ENCODE measurements around the gene CLCN2.

Gene CLCN2

DNA sequence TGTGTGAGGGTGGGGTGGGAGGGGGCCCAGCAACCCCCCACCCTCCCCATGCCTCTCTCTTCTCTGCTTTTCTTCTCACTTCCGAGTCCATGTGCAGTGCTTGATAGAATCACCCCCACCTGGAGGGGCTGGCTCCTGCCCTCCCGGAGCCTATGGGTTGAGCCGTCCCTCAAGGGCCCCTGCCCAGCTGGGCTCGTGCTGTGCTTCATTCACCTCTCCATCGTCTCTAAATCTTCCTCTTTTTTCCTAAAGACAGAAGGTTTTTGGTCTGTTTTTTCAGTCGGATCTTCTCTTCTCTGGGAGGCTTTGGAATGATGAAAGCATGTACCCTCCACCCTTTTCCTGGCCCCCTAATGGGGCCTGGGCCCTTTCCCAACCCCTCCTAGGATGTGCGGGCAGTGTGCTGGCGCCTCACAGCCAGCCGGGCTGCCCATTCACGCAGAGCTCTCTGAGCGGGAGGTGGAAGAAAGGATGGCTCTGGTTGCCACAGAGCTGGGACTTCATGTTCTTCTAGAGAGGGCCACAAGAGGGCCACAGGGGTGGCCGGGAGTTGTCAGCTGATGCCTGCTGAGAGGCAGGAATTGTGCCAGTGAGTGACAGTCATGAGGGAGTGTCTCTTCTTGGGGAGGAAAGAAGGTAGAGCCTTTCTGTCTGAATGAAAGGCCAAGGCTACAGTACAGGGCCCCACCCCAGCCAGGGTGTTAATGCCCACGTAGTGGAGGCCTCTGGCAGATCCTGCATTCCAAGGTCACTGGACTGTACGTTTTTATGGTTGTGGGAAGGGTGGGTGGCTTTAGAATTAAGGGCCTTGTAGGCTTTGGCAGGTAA is 15.9 kb downstream of the CLCN2 start:
- peak; percentile 80 for ATAC-seq

DNA sequence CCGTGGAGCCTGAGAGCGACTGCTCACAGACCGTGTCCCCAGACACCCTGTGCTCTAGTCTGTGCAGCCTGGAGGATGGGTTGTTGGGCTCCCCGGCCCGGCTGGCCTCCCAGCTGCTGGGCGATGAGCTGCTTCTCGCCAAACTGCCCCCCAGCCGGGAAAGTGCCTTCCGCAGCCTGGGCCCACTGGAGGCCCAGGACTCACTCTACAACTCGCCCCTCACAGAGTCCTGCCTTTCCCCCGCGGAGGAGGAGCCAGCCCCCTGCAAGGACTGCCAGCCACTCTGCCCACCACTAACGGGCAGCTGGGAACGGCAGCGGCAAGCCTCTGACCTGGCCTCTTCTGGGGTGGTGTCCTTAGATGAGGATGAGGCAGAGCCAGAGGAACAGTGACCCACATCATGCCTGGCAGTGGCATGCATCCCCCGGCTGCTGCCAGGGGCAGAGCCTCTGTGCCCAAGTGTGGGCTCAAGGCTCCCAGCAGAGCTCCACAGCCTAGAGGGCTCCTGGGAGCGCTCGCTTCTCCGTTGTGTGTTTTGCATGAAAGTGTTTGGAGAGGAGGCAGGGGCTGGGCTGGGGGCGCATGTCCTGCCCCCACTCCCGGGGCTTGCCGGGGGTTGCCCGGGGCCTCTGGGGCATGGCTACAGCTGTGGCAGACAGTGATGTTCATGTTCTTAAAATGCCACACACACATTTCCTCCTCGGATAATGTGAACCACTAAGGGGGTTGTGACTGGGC is 16.7 kb downstream of the CLCN2 start:
- ATAC-seq, result peak; percentile 4; the same call in 1 of the 3 replicates
- no peak for TF ChIP-seq ISL1 (CRISPR knock-in tag; IDR thresholded peaks at IDR 0.05)
- TF ChIP-seq, protein P1, sequence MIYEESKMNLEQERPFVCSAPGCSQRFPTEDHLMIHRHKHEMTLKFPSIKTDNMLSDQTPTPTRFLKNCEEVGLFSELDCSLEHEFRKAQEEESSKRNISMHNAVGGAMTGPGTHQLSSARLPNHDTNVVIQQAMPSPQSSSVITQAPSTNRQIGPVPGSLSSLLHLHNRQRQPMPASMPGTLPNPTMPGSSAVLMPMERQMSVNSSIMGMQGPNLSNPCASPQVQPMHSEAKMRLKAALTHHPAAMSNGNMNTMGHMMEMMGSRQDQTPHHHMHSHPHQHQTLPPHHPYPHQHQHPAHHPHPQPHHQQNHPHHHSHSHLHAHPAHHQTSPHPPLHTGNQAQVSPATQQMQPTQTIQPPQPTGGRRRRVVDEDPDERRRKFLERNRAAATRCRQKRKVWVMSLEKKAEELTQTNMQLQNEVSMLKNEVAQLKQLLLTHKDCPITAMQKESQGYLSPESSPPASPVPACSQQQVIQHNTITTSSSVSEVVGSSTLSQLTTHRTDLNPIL (CRISPR knock-in tag; IDR thresholded peaks at IDR 0.05; ENCODE audit: low read depth), result no peak
- no peak for TF ChIP-seq RARB (CRISPR knock-in tag; IDR thresholded peaks at IDR 0.05)
- no peak for TF ChIP-seq ZFP30 (CRISPR knock-in tag; IDR thresholded peaks at IDR 0.05)
- TF ChIP-seq, protein P2, sequence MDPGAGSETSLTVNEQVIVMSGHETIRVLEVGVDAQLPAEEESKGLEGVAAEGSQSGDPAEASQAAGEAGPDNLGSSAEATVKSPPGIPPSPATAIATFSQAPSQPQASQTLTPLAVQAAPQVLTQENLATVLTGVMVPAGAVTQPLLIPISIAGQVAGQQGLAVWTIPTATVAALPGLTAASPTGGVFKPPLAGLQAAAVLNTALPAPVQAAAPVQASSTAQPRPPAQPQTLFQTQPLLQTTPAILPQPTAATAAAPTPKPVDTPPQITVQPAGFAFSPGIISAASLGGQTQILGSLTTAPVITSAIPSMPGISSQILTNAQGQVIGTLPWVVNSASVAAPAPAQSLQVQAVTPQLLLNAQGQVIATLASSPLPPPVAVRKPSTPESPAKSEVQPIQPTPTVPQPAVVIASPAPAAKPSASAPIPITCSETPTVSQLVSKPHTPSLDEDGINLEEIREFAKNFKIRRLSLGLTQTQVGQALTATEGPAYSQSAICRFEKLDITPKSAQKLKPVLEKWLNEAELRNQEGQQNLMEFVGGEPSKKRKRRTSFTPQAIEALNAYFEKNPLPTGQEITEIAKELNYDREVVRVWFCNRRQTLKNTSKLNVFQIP (CRISPR knock-in tag; IDR thresholded peaks at IDR 0.05; ENCODE audit: borderline replicate concordance, low read depth), result no peak
- TF ChIP-seq SNAI2 (CRISPR knock-in tag; IDR thresholded peaks at IDR 0.05), result no peak
- TF ChIP-seq ESRRG (CRISPR knock-in tag; IDR thresholded peaks at IDR 0.05), result no peak
- TF ChIP-seq OSR1 (CRISPR knock-in tag; IDR thresholded peaks at IDR 0.05), result no peak
- no peak for TF ChIP-seq PPARA (CRISPR knock-in tag; IDR thresholded peaks at IDR 0.05; ENCODE audit: borderline replicate concordance)
- no peak for TF ChIP-seq ZFP3 (CRISPR knock-in tag; IDR thresholded peaks at IDR 0.05)
- TF ChIP-seq ARNTL (CRISPR knock-in tag; IDR thresholded peaks at IDR 0.05; ENCODE audit: borderline replicate concordance, low read depth), result no peak
- no peak for TF ChIP-seq ZNF70 (CRISPR knock-in tag; IDR thresholded peaks at IDR 0.05)
- TF ChIP-seq, protein P3, sequence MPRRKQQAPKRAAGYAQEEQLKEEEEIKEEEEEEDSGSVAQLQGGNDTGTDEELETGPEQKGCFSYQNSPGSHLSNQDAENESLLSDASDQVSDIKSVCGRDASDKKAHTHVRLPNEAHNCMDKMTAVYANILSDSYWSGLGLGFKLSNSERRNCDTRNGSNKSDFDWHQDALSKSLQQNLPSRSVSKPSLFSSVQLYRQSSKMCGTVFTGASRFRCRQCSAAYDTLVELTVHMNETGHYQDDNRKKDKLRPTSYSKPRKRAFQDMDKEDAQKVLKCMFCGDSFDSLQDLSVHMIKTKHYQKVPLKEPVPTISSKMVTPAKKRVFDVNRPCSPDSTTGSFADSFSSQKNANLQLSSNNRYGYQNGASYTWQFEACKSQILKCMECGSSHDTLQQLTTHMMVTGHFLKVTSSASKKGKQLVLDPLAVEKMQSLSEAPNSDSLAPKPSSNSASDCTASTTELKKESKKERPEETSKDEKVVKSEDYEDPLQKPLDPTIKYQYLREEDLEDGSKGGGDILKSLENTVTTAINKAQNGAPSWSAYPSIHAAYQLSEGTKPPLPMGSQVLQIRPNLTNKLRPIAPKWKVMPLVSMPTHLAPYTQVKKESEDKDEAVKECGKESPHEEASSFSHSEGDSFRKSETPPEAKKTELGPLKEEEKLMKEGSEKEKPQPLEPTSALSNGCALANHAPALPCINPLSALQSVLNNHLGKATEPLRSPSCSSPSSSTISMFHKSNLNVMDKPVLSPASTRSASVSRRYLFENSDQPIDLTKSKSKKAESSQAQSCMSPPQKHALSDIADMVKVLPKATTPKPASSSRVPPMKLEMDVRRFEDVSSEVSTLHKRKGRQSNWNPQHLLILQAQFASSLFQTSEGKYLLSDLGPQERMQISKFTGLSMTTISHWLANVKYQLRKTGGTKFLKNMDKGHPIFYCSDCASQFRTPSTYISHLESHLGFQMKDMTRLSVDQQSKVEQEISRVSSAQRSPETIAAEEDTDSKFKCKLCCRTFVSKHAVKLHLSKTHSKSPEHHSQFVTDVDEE (CRISPR knock-in tag; IDR thresholded peaks at IDR 0.05), result no peak

More for the DNA sequence above, 15.9 kb downstream of the CLCN2 start:
- no peak for TF ChIP-seq ZC3H10 (CRISPR knock-in tag; IDR thresholded peaks at IDR 0.05)
- no peak for TF ChIP-seq ISL1 (CRISPR knock-in tag; IDR thresholded peaks at IDR 0.05)
- TF ChIP-seq, protein P4, sequence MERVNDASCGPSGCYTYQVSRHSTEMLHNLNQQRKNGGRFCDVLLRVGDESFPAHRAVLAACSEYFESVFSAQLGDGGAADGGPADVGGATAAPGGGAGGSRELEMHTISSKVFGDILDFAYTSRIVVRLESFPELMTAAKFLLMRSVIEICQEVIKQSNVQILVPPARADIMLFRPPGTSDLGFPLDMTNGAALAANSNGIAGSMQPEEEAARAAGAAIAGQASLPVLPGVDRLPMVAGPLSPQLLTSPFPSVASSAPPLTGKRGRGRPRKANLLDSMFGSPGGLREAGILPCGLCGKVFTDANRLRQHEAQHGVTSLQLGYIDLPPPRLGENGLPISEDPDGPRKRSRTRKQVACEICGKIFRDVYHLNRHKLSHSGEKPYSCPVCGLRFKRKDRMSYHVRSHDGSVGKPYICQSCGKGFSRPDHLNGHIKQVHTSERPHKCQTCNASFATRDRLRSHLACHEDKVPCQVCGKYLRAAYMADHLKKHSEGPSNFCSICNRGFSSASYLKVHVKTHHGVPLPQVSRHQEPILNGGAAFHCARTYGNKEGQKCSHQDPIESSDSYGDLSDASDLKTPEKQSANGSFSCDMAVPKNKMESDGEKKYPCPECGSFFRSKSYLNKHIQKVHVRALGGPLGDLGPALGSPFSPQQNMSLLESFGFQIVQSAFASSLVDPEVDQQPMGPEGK (CRISPR knock-in tag; IDR thresholded peaks at IDR 0.05; ENCODE audit: borderline replicate concordance), result no peak
- TF ChIP-seq TOX (CRISPR knock-in tag; IDR thresholded peaks at IDR 0.05; ENCODE audit: borderline replicate concordance), result no peak
- no peak for TF ChIP-seq SNAI2 (CRISPR knock-in tag; IDR thresholded peaks at IDR 0.05)
- no peak for TF ChIP-seq ZFP3 (CRISPR knock-in tag; IDR thresholded peaks at IDR 0.05)
- TF ChIP-seq GLIS3 (CRISPR knock-in tag; IDR thresholded peaks at IDR 0.05), result no peak
- no peak for TF ChIP-seq TCF4 (CRISPR knock-in tag; IDR thresholded peaks at IDR 0.05; ENCODE audit: borderline replicate concordance)
- TF ChIP-seq RARB (CRISPR knock-in tag; IDR thresholded peaks at IDR 0.05), result no peak
- TF ChIP-seq PPARA (CRISPR knock-in tag; IDR thresholded peaks at IDR 0.05; ENCODE audit: borderline replicate concordance), result no peak
- TF ChIP-seq OSR1 (CRISPR knock-in tag; IDR thresholded peaks at IDR 0.05), result no peak
- TF ChIP-seq, protein P3 (CRISPR knock-in tag; IDR thresholded peaks at IDR 0.05), result no peak
- no peak for TF ChIP-seq BACH2 (CRISPR knock-in tag; IDR thresholded peaks at IDR 0.05; ENCODE audit: borderline replicate concordance)
- no peak for TF ChIP-seq ARNTL (CRISPR knock-in tag; IDR thresholded peaks at IDR 0.05; ENCODE audit: borderline replicate concordance, low read depth)
- TF ChIP-seq CSDC2 (CRISPR knock-in tag; IDR thresholded peaks at IDR 0.05), result no peak
- no peak for TF ChIP-seq ZNF70 (CRISPR knock-in tag; IDR thresholded peaks at IDR 0.05)
- TF ChIP-seq, protein P5, sequence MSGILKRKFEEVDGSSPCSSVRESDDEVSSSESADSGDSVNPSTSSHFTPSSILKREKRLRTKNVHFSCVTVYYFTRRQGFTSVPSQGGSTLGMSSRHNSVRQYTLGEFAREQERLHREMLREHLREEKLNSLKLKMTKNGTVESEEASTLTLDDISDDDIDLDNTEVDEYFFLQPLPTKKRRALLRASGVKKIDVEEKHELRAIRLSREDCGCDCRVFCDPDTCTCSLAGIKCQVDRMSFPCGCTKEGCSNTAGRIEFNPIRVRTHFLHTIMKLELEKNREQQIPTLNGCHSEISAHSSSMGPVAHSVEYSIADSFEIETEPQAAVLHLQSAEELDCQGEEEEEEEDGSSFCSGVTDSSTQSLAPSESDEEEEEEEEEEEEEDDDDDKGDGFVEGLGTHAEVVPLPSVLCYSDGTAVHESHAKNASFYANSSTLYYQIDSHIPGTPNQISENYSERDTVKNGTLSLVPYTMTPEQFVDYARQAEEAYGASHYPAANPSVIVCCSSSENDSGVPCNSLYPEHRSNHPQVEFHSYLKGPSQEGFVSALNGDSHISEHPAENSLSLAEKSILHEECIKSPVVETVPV (CRISPR knock-in tag; IDR thresholded peaks at IDR 0.05), result no peak
- no peak for TF ChIP-seq ZNF8 (CRISPR knock-in tag; IDR thresholded peaks at IDR 0.05)
- TF ChIP-seq, protein P1 (CRISPR knock-in tag; IDR thresholded peaks at IDR 0.05; ENCODE audit: low read depth), result no peak
- TF ChIP-seq ESRRG (CRISPR knock-in tag; IDR thresholded peaks at IDR 0.05), result no peak
